Heart left ventricle (tissue), 13 donors: ENCODE data around the gene CTSE.

Experiments
- CTCF ChIP-seq, 12 donors: fragments of 200-600 bp; sonication (generic) in 4 of 12; IDR thresholded peaks; one replicate each; pipeline versions ENCODE4 v1.5.0 to v1.8.0; 2018 to 2022; ENCODE audit warnings: antibody characterized with exemption in 12 of 12, mild to moderate bottlenecking in 5 of 12
- POLR2A ChIP-seq, 2 donors: fragments of 450-650 bp; IDR thresholded peaks; one replicate each; pipeline ENCODE4 v1.6.1; 2017; ENCODE audit warnings: antibody characterized with exemption in 2 of 2, mild to moderate bottlenecking in 2 of 2, moderate library complexity in 2 of 2
- donor health status: ischemic (EF 13 %, LVEDD 7.1; RV severe dilation, severe dysfunction).
- donor health status: DM: no; HTN: yes; CAD: no.
- donor health status: DM: no; HTN: no; CAD: no.
- donor health status: ischemic (EF 25% LVEDD 6.9; RV normal size, moderate dysfunction).
- donor health status: ischemic (EF 25% LVEDD 5.7; RV mildly dilated, moderate dysfunction).
- donor health status: ischemic (EF 35%, LVEDD 5.7; RV mildly dilated, moderate dysfunction).
- donor health status: nonischemic (EF 11% LVEDD 7.7; RV severe dilation, severe dysfunction).
- donor health status: DM: yes; HTN: yes; CAD: no.
- donor health status: PGD.
- donor health status: ischemic (EF 29% LVEDD 5.4; RV normal size, mild dysfunction).
- donor health status: nonischemic (EF 23%, LVEDD 6.1; RV moderate dilation, normal function).

GRCh38 chr1:205973377-205974232 is 50.1 kb downstream of the CTSE start:
- TF ChIP-seq CTCF (IDR thresholded peaks at IDR 0.05) = no peak
- TF ChIP-seq POLR2A (IDR thresholded peaks at IDR 0.05) = no peak
